ENCODE data around the gene C7orf33. TPM values are rescaled to one million over a fixed set of nuclear protein-coding genes. Genes with fewer than 3 reads are reported as not detected.
A peak's percentile ranks its signal among the peaks of the same experiment; 100 is the strongest.

The C7orf33 gene
- total RNA-seq, 1 donor from 2014 or later = not detected

DNA sequence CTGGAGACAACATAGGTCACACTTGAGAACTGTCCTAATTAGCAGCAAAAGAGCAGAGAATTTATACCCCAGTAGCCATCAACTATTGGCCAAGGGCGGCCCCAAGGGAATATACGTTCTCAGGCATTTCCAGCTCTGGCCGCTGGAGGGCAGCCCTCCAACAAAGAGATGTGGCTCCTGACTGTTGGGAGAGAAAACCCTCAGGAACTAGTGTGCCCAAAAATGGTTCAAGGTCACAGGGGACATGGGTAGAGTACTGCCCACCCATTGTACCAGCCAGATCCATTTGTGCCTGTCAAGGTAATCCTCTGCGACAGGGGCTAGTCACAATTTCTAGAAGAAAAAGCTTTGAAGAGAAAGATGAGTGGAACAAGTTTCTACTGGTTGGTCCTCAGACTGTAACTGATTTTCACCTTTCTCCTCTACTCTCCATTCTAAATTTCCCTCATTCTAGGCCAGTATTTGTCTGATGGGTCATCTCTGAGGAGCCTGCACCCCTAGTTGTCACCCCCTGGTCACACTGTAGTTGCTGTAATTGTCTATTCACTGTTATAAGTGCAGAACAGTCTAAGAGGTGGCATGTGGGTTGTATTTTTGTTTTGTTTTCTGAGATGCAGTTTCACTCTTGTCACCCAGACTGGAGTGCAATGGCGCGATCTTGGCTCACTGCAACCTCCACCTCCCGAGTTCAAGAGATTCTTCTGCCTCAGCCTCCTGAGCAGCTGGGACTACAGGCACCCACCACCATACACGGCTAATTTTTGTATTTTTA is 14.7 kb upstream of the C7orf33 start:
- peak; percentile 76 for DNase-seq (ENCODE audit: low spot score)

GRCh38 chr7:148579366-148579765 is 11.2 kb upstream of the C7orf33 start:
- Mint-ChIP-seq H3K9me3 (ENCODE audit: unreplicated experiment) (no peaks in the 10 kb centered on the region), H3K4me3 (ENCODE audit: unreplicated experiment) (no peak overlapping the region), H3K4me1 (ENCODE audit: unreplicated experiment) (no peaks in the 10 kb centered on the region)

More for the DNA sequence above, 14.7 kb upstream of the C7orf33 start:
- Mint-ChIP-seq H3K36me3 (ENCODE audit: low read depth, unreplicated experiment) (no peaks in the 10 kb centered on the region), H3K9me3 (ENCODE audit: unreplicated experiment) (no peaks in the 10 kb centered on the region), H3K27me3 (ENCODE audit: unreplicated experiment) (no peaks in the 10 kb centered on the region), H3K27ac (ENCODE audit: unreplicated experiment) (no peak overlapping the region), H3K4me3 (ENCODE audit: unreplicated experiment) (no peak overlapping the region), H3K4me1 (ENCODE audit: unreplicated experiment) (no peaks in the 10 kb centered on the region)
- TF ChIP-seq, protein P1, sequence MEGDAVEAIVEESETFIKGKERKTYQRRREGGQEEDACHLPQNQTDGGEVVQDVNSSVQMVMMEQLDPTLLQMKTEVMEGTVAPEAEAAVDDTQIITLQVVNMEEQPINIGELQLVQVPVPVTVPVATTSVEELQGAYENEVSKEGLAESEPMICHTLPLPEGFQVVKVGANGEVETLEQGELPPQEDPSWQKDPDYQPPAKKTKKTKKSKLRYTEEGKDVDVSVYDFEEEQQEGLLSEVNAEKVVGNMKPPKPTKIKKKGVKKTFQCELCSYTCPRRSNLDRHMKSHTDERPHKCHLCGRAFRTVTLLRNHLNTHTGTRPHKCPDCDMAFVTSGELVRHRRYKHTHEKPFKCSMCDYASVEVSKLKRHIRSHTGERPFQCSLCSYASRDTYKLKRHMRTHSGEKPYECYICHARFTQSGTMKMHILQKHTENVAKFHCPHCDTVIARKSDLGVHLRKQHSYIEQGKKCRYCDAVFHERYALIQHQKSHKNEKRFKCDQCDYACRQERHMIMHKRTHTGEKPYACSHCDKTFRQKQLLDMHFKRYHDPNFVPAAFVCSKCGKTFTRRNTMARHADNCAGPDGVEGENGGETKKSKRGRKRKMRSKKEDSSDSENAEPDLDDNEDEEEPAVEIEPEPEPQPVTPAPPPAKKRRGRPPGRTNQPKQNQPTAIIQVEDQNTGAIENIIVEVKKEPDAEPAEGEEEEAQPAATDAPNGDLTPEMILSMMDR (IDR thresholded peaks at IDR 0.05; ENCODE audit: unreplicated experiment) = peak; percentile 89

GRCh38 chr7:148580446-148580845 is 10.1 kb upstream of the C7orf33 start:
- Mint-ChIP-seq H3K27me3 (ENCODE audit: unreplicated experiment) (peaks cover 2% of the 10 kb centered on the region), H3K9me3 (ENCODE audit: unreplicated experiment) (no peaks in the 10 kb centered on the region), H3K4me3 (ENCODE audit: unreplicated experiment) (no peak overlapping the region), H3K4me1 (ENCODE audit: unreplicated experiment) (no peaks in the 10 kb centered on the region), H3K36me3 (ENCODE audit: low read depth, unreplicated experiment) (no peaks in the 10 kb centered on the region), H3K27ac (ENCODE audit: unreplicated experiment) (no peak overlapping the region)
- TF ChIP-seq, protein P1 (IDR thresholded peaks at IDR 0.05; ENCODE audit: unreplicated experiment) = no peak
- DNase-seq (ENCODE audit: low spot score) = no peak

More at GRCh38 chr7:148579366-148579765, 11.2 kb upstream of the C7orf33 start:
- Mint-ChIP-seq H3K36me3 (ENCODE audit: low read depth, unreplicated experiment) (no peaks in the 10 kb centered on the region), H3K27ac (ENCODE audit: unreplicated experiment) (no peak overlapping the region), H3K27me3 (ENCODE audit: unreplicated experiment) (peaks cover 2% of the 10 kb centered on the region)
- TF ChIP-seq, protein P1 (IDR thresholded peaks at IDR 0.05; ENCODE audit: unreplicated experiment) = no peak
- DNase-seq (ENCODE audit: low spot score) = no peak

- H3K36me3 Mint-ChIP-seq (ENCODE audit: low read depth, unreplicated experiment) = no peaks in the 10 kb centered on the region
- peaks cover 2% of the 10 kb centered on the region for H3K27me3 Mint-ChIP-seq (ENCODE audit: unreplicated experiment)
- H3K9me3 Mint-ChIP-seq (ENCODE audit: unreplicated experiment) = no peaks in the 10 kb centered on the region
- H3K4me3 Mint-ChIP-seq (ENCODE audit: unreplicated experiment) = no peak overlapping the region
- no peak for DNase-seq (ENCODE audit: low spot score)
- TF ChIP-seq, protein P1 (IDR thresholded peaks at IDR 0.05; ENCODE audit: unreplicated experiment) = no peak
- H3K4me1 Mint-ChIP-seq (ENCODE audit: unreplicated experiment) = no peaks in the 10 kb centered on the region
- no peak overlapping the region for H3K27ac Mint-ChIP-seq (ENCODE audit: unreplicated experiment)
Measured at GRCh38 chr7:148581624-148582023, 8.9 kb upstream of the C7orf33 start.

DNA sequence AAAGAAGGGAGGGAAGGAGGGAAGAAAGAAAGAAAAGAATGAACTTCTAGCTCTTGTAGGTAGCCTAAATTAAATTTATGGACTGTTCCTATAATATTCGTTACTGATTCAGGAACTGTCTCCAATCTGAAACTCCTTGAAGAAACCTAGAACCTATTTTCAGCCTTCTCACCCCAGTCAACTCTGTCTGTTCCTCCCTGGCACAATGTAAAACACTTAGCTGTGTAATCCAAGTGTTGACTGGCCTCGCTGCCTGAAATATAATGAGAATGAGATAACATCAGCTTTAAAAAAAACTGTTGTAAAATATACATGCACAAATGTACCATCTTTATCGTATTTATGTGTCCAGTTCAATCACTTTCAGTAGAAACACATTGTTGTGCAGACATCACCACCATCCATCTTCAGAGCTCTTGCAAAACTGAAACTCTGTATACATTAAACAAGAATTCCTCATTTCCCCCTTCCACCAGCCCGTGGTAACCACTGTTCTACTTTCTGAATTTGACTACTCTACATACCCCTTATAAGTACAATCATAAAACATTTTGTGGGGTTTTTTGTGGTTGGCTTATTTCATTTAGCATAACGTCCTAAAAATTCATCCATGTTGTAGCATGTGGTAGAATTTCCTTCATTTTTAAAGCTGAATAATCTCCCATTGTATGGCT is 6.3 kb upstream of the C7orf33 start:
- H3K4me3 Mint-ChIP-seq (ENCODE audit: unreplicated experiment) = no peak overlapping the region
- no peaks in the 10 kb centered on the region for H3K9me3 Mint-ChIP-seq (ENCODE audit: unreplicated experiment)
- no peak overlapping the region for H3K27ac Mint-ChIP-seq (ENCODE audit: unreplicated experiment)
- H3K27me3 Mint-ChIP-seq (ENCODE audit: unreplicated experiment) = peaks cover 2% of the 10 kb centered on the region
- H3K4me1 Mint-ChIP-seq (ENCODE audit: unreplicated experiment) = no peaks in the 10 kb centered on the region
- TF ChIP-seq, protein P1 (IDR thresholded peaks at IDR 0.05; ENCODE audit: unreplicated experiment) = no peak
- no peak for DNase-seq (ENCODE audit: low spot score)
- no peaks in the 10 kb centered on the region for H3K36me3 Mint-ChIP-seq (ENCODE audit: low read depth, unreplicated experiment)
